ENCODE results near the gene PDE9A. TPM values are rescaled to one million over a fixed set of nuclear protein-coding genes. Genes with fewer than 3 reads are reported as not detected.

The PDE9A gene
- total and polyA plus RNA-seq, 2 of the 4 experiments (the other 2 are of a cell fraction) = 0.89 to 0.90 TPM

DNA sequence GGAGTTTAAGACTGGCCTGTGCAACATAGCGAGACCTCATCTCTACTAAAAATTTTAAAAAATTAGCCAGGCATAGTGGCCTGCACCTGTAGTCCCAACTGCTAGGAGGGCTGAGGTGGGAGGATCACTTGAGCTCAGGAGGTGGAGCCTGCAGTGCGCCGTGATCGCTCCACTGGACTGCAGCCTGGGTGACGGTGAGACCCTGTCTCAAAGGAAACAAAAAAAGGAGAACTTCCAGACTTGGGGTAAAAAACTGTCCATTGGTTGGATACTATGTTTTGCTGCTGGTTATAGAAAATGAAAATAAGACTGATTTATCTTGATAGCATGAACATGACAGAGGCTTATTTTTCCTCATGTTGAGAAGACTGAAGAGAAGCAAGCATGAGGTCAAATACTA, 146.5 kb downstream of the PDE9A start:
- no peak overlapping the region for H3K4me2 ChIP-seq (ENCODE audit: low read depth, low read length)
- no peak overlapping the region for H2AK9ac ChIP-seq (replicated peaks; ENCODE audit: low read depth, low read length, poor library complexity)
- no peak overlapping the region for H2AFZ ChIP-seq (replicated peaks; ENCODE audit: low read length, poor library complexity)
- no peak overlapping the region for H2BK20ac ChIP-seq (ENCODE audit: low read depth, low read length)
- ChIA-PET POLR2A (ENCODE audit: unreplicated experiment) (no interaction called here), CTCF (no interaction called here)
- DNase-seq (no peak), ATAC-seq (ENCODE audit: low read depth) (no peak)
- H3K4me3 ChIP-seq (ENCODE audit: insufficient read depth, low read depth, low read length) = no peak overlapping the region
- H4K5ac ChIP-seq (ENCODE audit: low read depth, low read length) = no peak overlapping the region
- no peak overlapping the region for H2BK5ac ChIP-seq (ENCODE audit: low read depth, low read length, poor library complexity, severe bottlenecking)
- intact Hi-C loops (cut with micrococcal nuclease) = no loop called here
- no TSS peak for BruUV-seq (replicated peaks)
- no peak overlapping the region for H2BK15ac ChIP-seq (ENCODE audit: low read depth, low read length)
- no peak overlapping the region for H3K56ac ChIP-seq (ENCODE audit: extremely low read depth, insufficient read depth, low read length)
- H3K4me1 ChIP-seq (ENCODE audit: control insufficient read depth, insufficient read depth, low read length) = no peaks in the 10 kb centered on the region
- no peak overlapping the region for H3K27ac ChIP-seq (ENCODE audit: insufficient read depth, low read length)
- H3K9me1 ChIP-seq (ENCODE audit: insufficient read depth, low read length) = no peaks in the 10 kb centered on the region
- no peak overlapping the region for H2BK120ac ChIP-seq (ENCODE audit: low read depth, low read length)
- H3K18ac ChIP-seq (ENCODE audit: low read depth, low read length) = no peak overlapping the region
- H3K14ac ChIP-seq (replicated peaks; ENCODE audit: low read depth, low read length) = no peak overlapping the region
- no CpG with 5 or more reads among the region's 5 CpGs for WGBS, 2 experiments (ENCODE audit: extremely low coverage in 2 of 2, insufficient read length in 1 of 2)
- H3K27me3 ChIP-seq (ENCODE audit: control insufficient read depth, insufficient read depth, low read length) = peaks cover 12% of the 10 kb centered on the region
- H3K36me3 ChIP-seq (ENCODE audit: control insufficient read depth, insufficient read depth, low read length) = no peaks in the 10 kb centered on the region
- in situ Hi-C loops (cut with MboI; ENCODE audit: low sequenced_read_pairs) = no loop called here
- no peaks in the 10 kb centered on the region for H4K20me1 ChIP-seq (ENCODE audit: insufficient read depth, low read length)
- no peaks in the 10 kb centered on the region for H3K79me1 ChIP-seq (ENCODE audit: low read depth in 1 of 2, low read length in 2 of 2)
- H4K8ac ChIP-seq (ENCODE audit: low read depth in 2 of 2, low read length in 2 of 2) = no peak overlapping the region
- no peak overlapping the region for H4K91ac ChIP-seq (ENCODE audit: insufficient read depth, low read depth, low read length)
- no peak overlapping the region for H2AK5ac ChIP-seq (ENCODE audit: low read depth, low read length)
- H3K4ac ChIP-seq (ENCODE audit: low read depth, low read length) = no peak overlapping the region
- dilution Hi-C loops (cut with HindIII; ENCODE audit: low sequenced_read_pairs, unreplicated experiment) = no loop called here
- no peaks in the 10 kb centered on the region for H3K9me3 ChIP-seq (ENCODE audit: control insufficient read depth, insufficient read depth, low read length)
- no peak overlapping the region for H3K9ac ChIP-seq (ENCODE audit: low read depth, low read length)
- no peak overlapping the region for H3K23ac ChIP-seq (ENCODE audit: low read depth, low read length)
- TF ChIP-seq, protein P1, sequence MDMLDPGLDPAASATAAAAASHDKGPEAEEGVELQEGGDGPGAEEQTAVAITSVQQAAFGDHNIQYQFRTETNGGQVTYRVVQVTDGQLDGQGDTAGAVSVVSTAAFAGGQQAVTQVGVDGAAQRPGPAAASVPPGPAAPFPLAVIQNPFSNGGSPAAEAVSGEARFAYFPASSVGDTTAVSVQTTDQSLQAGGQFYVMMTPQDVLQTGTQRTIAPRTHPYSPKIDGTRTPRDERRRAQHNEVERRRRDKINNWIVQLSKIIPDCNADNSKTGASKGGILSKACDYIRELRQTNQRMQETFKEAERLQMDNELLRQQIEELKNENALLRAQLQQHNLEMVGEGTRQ (IDR thresholded peaks at IDR 0.05; ENCODE audit: low read depth, low read length) = no peak
- no peak for TF ChIP-seq NFE2L2 (IDR thresholded peaks at IDR 0.05; ENCODE audit: low read depth, low read length)
- no peak for TF ChIP-seq MAZ (IDR thresholded peaks at IDR 0.05; ENCODE audit: borderline replicate concordance, low read depth, low read length)
- no peak for TF ChIP-seq RCOR1 (IDR thresholded peaks at IDR 0.05; ENCODE audit: insufficient replicate concordance, low read length)
- no peak for TF ChIP-seq ELK1 (IDR thresholded peaks at IDR 0.05; ENCODE audit: borderline replicate concordance, low read depth, low read length)
- TF ChIP-seq CTCF (conservative IDR thresholded peaks at IDR 0.05; ENCODE audit: low read depth, low read length) = no peak
- TF ChIP-seq BHLHE40 (IDR thresholded peaks at IDR 0.05; ENCODE audit: low read depth, low read length) = no peak
- TF ChIP-seq POLR2A (IDR thresholded peaks at IDR 0.05; ENCODE audit: low read depth, low read length) = no peak
- TF ChIP-seq RFX5 (IDR thresholded peaks at IDR 0.05; ENCODE audit: low read depth, low read length) = no peak
- TF ChIP-seq FOS (IDR thresholded peaks at IDR 0.05; ENCODE audit: low read depth, low read length) = no peak
- no peak for TF ChIP-seq MAFK (IDR thresholded peaks at IDR 0.05; ENCODE audit: low read depth, low read length)
- no peak for TF ChIP-seq CHD1 (IDR thresholded peaks at IDR 0.05; ENCODE audit: low read depth, low read length)
- TF ChIP-seq SMC3 (IDR thresholded peaks at IDR 0.05; ENCODE audit: low read depth, low read length) = no peak
- TF ChIP-seq RAD21 (IDR thresholded peaks at IDR 0.05; ENCODE audit: low read length) = no peak
- TF ChIP-seq MXI1 (IDR thresholded peaks at IDR 0.05; ENCODE audit: borderline replicate concordance, low read depth, low read length) = no peak
- TF ChIP-seq CEBPB (IDR thresholded peaks at IDR 0.05; ENCODE audit: low read depth, low read length) = no peak
